Endothelial cell of umbilical vein (primary cell): ENCODE data around the gene SPATA32. TPM values are rescaled to one million over a fixed set of nuclear protein-coding genes. Genes with fewer than 3 reads are reported as not detected.

Experiments
- BruUV-seq: library from RNA; stranded (reverse); fragments of 400-500 nt; replicated peaks from 2 replicates; lab custom pipeline; 2021; lab: Mats Ljungman, UMichigan
- CTCF ChIA-PET: fragments of 300-600, 350-600 bp; sonication (Branson Sonifier 250); formaldehyde crosslinking; loops from one replicate; lab custom pipeline; 2021; ENCODE audit warnings: antibody characterized with exemption, inconsistent platforms; lab: Charles Lee
- POLR2A ChIA-PET: fragments of 300-600, 350-600 bp; sonication (Branson Sonifier 250); formaldehyde crosslinking; loops from one replicate; lab custom pipeline; 2021; ENCODE audit warnings: antibody characterized with exemption, inconsistent platforms; lab: Charles Lee
- DNase-seq: peaks from one replicate; pipeline ENCODE4 v3.0.0-alpha.2; 2011; ENCODE audit warnings: low read depth, low spot score
- FAIRE-seq: peaks from 2 replicates; lab custom pipeline; 2011; peaks lifted over from hg19 to GRCh38; lab: Jason Lieb, UNC
- H2AFZ ChIP-seq: 2 replicates; pipeline ENCODE4 v1.6.0; 2012; ENCODE audit warnings: low read depth, low read length, control low read depth, inconsistent platforms
- H3K27ac ChIP-seq: 2 replicates; pipeline ENCODE4 v1.5.1; 2011; ENCODE audit warnings: low read depth, mild to moderate bottlenecking, control low read depth, low read length, moderate library complexity; ENCODE audit not compliant: insufficient read depth
- H3K27me3 ChIP-seq, 2 experiments: 2 replicates each; pipeline versions ENCODE4 v1.6.0 to v1.6.1; 2011; ENCODE audit warnings: low read length in 2 of 2, mixed read lengths in 1 of 2; ENCODE audit not compliant: control insufficient read depth in 2 of 2, insufficient read depth in 2 of 2
- H3K36me3 ChIP-seq, 2 experiments: 2 replicates in 1 of 2; 3 replicates in 1 of 2; pipeline ENCODE4 v1.5.1; 2011; ENCODE audit warnings: low read length in 2 of 2, mild to moderate bottlenecking in 1 of 2, moderate library complexity in 1 of 2; ENCODE audit not compliant: control insufficient read depth in 2 of 2, insufficient read depth in 2 of 2; ENCODE audit errors: extremely low read depth in 1 of 2
- H3K4me1 ChIP-seq: 3 replicates; pipeline ENCODE4 v1.5.1; 2011; ENCODE audit warnings: mild to moderate bottlenecking, low read length; ENCODE audit not compliant: control insufficient read depth, insufficient read depth; ENCODE audit errors: extremely low read depth
- H3K4me2 ChIP-seq: 2 replicates; pipeline ENCODE4 v1.6.1; 2011; ENCODE audit warnings: low read length, control low read depth, mixed read lengths; ENCODE audit not compliant: insufficient read depth
- H3K4me3 ChIP-seq, 3 experiments: fragments of 200-600 bp in 1 of 3; sonication (generic), shearing (Covaris generic) in 1 of 3; replicated peaks in 1 of 3; 2 replicates each; pipeline ENCODE4 v1.5.1; 2011 to 2016; ENCODE audit warnings: control low read depth in 3 of 3, low read length in 3 of 3, mild to moderate bottlenecking in 2 of 3, inconsistent platforms in 1 of 3, low read depth in 1 of 3, moderate library complexity in 1 of 3; ENCODE audit not compliant: insufficient read depth in 1 of 3
- H3K79me2 ChIP-seq: 2 replicates; pipeline ENCODE4 v1.6.0; 2012; ENCODE audit warnings: low read length, inconsistent platforms; ENCODE audit not compliant: control insufficient read depth, insufficient read depth
- H3K9ac ChIP-seq: replicated peaks from 2 replicates; pipeline ENCODE3; 2011; ENCODE audit warnings: low read length, control low read depth; ENCODE audit not compliant: insufficient read depth; ENCODE audit errors: extremely low read depth
- H3K9me1 ChIP-seq: replicated peaks from 3 replicates; pipeline ENCODE4 v1.6.0; 2011; ENCODE audit warnings: mild to moderate bottlenecking, low read length; ENCODE audit not compliant: control insufficient read depth, insufficient read depth; ENCODE audit errors: extremely low read depth
- H3K9me3 ChIP-seq: replicated peaks from 2 replicates; pipeline ENCODE4 v1.5.1; 2012; ENCODE audit warnings: low read length, inconsistent platforms; ENCODE audit not compliant: control insufficient read depth, insufficient read depth
- H4K20me1 ChIP-seq: replicated peaks from 2 replicates; pipeline ENCODE3; 2011; ENCODE audit warnings: mild to moderate bottlenecking, low read length; ENCODE audit not compliant: control insufficient read depth, insufficient read depth; ENCODE audit errors: extremely low read depth
- CTCF ChIP-seq, 2 donors: IDR thresholded peaks; 1 replicate in 1 of 2; 2 replicates in 1 of 2; pipeline ENCODE4 v1.5.1; 2011; ENCODE audit warnings: low read length in 2 of 2, mild to moderate bottlenecking in 2 of 2, moderate library complexity in 2 of 2, control low read depth in 1 of 2, inconsistent platforms in 1 of 2, low read depth in 1 of 2; ENCODE audit not compliant: insufficient read depth in 1 of 2; ENCODE audit errors: extremely low read depth in 1 of 2
- EZH2 ChIP-seq: IDR thresholded peaks from 2 replicates; pipeline ENCODE4 v1.6.1; 2012; ENCODE audit warnings: borderline replicate concordance, low read depth, mild to moderate bottlenecking, moderate library complexity, low read length, inconsistent platforms; ENCODE audit not compliant: severe bottlenecking
- FOS ChIP-seq: IDR thresholded peaks from 2 replicates; pipeline ENCODE4 v1.6.1; 2011; ENCODE audit warnings: mild to moderate bottlenecking, low read length, moderate library complexity, borderline replicate concordance; ENCODE audit not compliant: insufficient read depth
- GATA2 ChIP-seq: IDR thresholded peaks from 2 replicates; pipeline ENCODE4 v1.7.0; 2011; ENCODE audit warnings: low read depth, mild to moderate bottlenecking, moderate library complexity, mixed read lengths, low read length; ENCODE audit not compliant: insufficient read length, insufficient read depth
- JUN ChIP-seq: IDR thresholded peaks from 2 replicates; pipeline ENCODE4 v1.6.1; 2011; ENCODE audit warnings: borderline replicate concordance, low read depth; ENCODE audit not compliant: insufficient read length, insufficient read depth
- MAX ChIP-seq: IDR thresholded peaks from 2 replicates; pipeline ENCODE4 v1.6.1; 2011; ENCODE audit not compliant: insufficient read depth, insufficient read length
- MYC ChIP-seq: IDR thresholded peaks from one replicate; pipeline ENCODE4 v1.6.1; 2011; ENCODE audit warnings: mild to moderate bottlenecking, low read depth, low read length
- POLR2A ChIP-seq: IDR thresholded peaks from 2 replicates; pipeline ENCODE4 v1.6.1; 2012; ENCODE audit warnings: low read depth, mild to moderate bottlenecking, control low read depth, low read length
- POLR2AphosphoS5 ChIP-seq: IDR thresholded peaks from 2 replicates; pipeline ENCODE4 v1.6.1; 2012; ENCODE audit warnings: low read depth, mild to moderate bottlenecking, control low read depth, low read length, moderate library complexity; ENCODE audit not compliant: insufficient read depth
- dilution Hi-C: fragments of 300-500 bp; cut with MboI; formaldehyde crosslinking; loops from one replicate; pipeline ENCODE4 v1.15.0; 2019; ENCODE audit warnings: low sequenced_read_pairs; ENCODE audit not compliant: extremely low pct_ligation_motif_present
- intact Hi-C: fragments of 100-400 bp; cut with micrococcal nuclease; formaldehyde crosslinking; loops from one replicate; pipeline ENCODE4 v1.10.0; 2022
- polyA plus RNA-seq, 4 experiments: library from polyadenylated mRNA; depleted of rRNA in 3 of 4; stranded (reverse) in 3 of 4; unstranded in 1 of 4; fragments of >200 nt; gene quantifications; 2 replicates each; pipeline versions ENCODE4 v1.2.1 to v1.2.3, GENCODE V29; 2011 to 2012; ENCODE audit warnings: missing spikeins in 1 of 4
- total RNA-seq: library from RNA; stranded (reverse); gene quantifications from 2 replicates; pipeline ENCODE4 v1.2.3, GENCODE V29; 2021

The SPATA32 gene
- total and polyA plus RNA-seq, 2 donors (not counting 3 experiments of a cell fraction or from before 2014, with no cell fraction given) = not detected

- no peak overlapping the region for H3K4me2 ChIP-seq
- dilution Hi-C loops (no loop called here), intact Hi-C loops (no loop called here)
- H4K20me1 ChIP-seq = no peaks in the 10 kb centered on the region
- H3K9ac ChIP-seq = no peak overlapping the region
- H3K4me1 ChIP-seq = no peaks in the 10 kb centered on the region
- H3K27ac ChIP-seq = no peak overlapping the region
- no peaks in the 10 kb centered on the region for H3K9me3 ChIP-seq
- CTCF ChIA-PET = interaction anchor here (0.6 to 1.6 kb wide), 3 partner anchors 9 to 38 kb away, joined by 3 to 4 read pairs (median 4); no protein-coding TSS in a partner anchor
- TF ChIP-seq JUN = no peak
- no peak for TF ChIP-seq CTCF (IDR thresholded peaks at IDR 0.05; ENCODE audit: extremely low read depth in 1 of 2, insufficient read depth in 1 of 2, low read depth in 1 of 2, low read length in 2 of 2)
- no peak for TF ChIP-seq MAX
- no peak for TF ChIP-seq EZH2
- no peak for TF ChIP-seq GATA2
- no peak for TF ChIP-seq POLR2AphosphoS5
- no peak for TF ChIP-seq FOS
- no peak for TF ChIP-seq MYC
- no peak for TF ChIP-seq POLR2A
- H2AFZ ChIP-seq = no peak overlapping the region
- no TSS peak for BruUV-seq
- no peaks in the 10 kb centered on the region for H3K79me2 ChIP-seq
- H3K27me3 ChIP-seq = peaks cover 0 to 2% of the 10 kb centered on the region in 2 experiments
- POLR2A ChIA-PET = no interaction called here
- H3K9me1 ChIP-seq = no peaks in the 10 kb centered on the region
- H3K36me3 ChIP-seq = no peaks in the 10 kb centered on the region
- H3K4me3 ChIP-seq = no peak overlapping the region
- no peak for DNase-seq
- FAIRE-seq = no peak
These were observed 4.8 kb downstream of the SPATA32 start for GRCh38 chr17:45257115-45257514.
